ENCODE measurements around the gene APOA1.

DNA sequence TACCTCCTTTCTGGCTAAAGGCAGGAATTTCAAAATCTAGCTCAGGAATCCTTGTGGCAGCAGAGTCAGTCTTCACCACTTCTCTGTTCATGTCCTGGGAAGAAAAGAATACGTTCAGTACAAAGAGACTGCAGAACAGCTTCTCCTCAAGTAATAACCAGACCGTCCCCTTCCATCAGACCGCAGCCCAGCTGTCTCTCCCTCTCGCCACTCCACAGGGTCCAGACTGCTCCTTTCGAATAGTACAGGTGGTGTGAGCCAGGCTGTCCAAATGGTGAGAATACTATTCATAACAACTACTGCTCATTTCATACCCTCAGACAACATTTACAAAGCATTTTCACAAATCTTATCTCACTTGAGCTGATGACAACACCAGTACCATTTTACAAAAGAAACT lies 50.5 kb downstream of the APOA1 start:
- TF ChIP-seq CTCF (conservative IDR thresholded peaks at IDR 0.05; ENCODE audit: low read length) (no peak), EZH2phosphoT487 (IDR thresholded peaks at IDR 0.05; ENCODE audit: borderline replicate concordance) (no peak)

Measured in Loucy (cell line).